ENCODE measurements around the gene SMIM21.
A peak's percentile ranks its signal among the peaks of the same experiment; 100 is the strongest.

The SMIM21 gene

GRCh38 chr18:75407468-75408437, 19.8 kb downstream of the SMIM21 start:
- H3K4me1 ChIP-seq, result peaks cover 0 to 18% (median 0%) of the 10 kb centered on the region in 10 experiments; a peak in 8 of 20 replicates
- H4K20me1 ChIP-seq, result peaks cover 0 to 6% (median 0%) of the 10 kb centered on the region in 11 experiments; a peak in 1 of 22 replicates
- no peak overlapping the region for H3K9ac ChIP-seq
- TF ChIP-seq Cebpa-rat (IDR thresholded peaks at IDR 0.05), result no peak
- H3K36me3 ChIP-seq, result no peaks in the 10 kb centered on the region
- H3K4me3 ChIP-seq, result no peak overlapping the region
- peak overlapping the region in 1 of 11 experiments; percentile 26; a peak in 1 of 22 replicates for H3K27ac ChIP-seq
- peak overlapping the region in 5 of 11 experiments; percentile 2 to 58 (median 28); a peak in 6 of 22 replicates for H3K4me2 ChIP-seq
- no peaks in the 10 kb centered on the region for H3K9me3 ChIP-seq (replicated peaks in 1 of 11)
- no peaks in the 10 kb centered on the region for H3K27me3 ChIP-seq

- H3K27ac ChIP-seq, result no peak overlapping the region
- H3K9ac ChIP-seq, result no peak overlapping the region
- H3K36me3 ChIP-seq, result no peaks in the 10 kb centered on the region
- H3K4me1 ChIP-seq, result peaks cover 0 to 18% (median 0%) of the 10 kb centered on the region in 10 experiments; a peak in 8 of 20 replicates
- peaks cover 0 to 6% (median 0%) of the 10 kb centered on the region in 11 experiments; a peak in 1 of 22 replicates for H4K20me1 ChIP-seq
- no peak overlapping the region for H3K4me2 ChIP-seq
- no peak for TF ChIP-seq Cebpa-rat (IDR thresholded peaks at IDR 0.05)
- H3K27me3 ChIP-seq, result no peaks in the 10 kb centered on the region
- H3K9me3 ChIP-seq (replicated peaks in 1 of 11), result no peaks in the 10 kb centered on the region
- no peak overlapping the region for H3K4me3 ChIP-seq
Observed at GRCh38 chr18:75406491-75407445, 20.7 kb downstream of the SMIM21 start.

GRCh38 chr18:75405351-75405750, 22.2 kb downstream of the SMIM21 start:
- H3K27me3 ChIP-seq, result no peaks in the 10 kb centered on the region
- H4K20me1 ChIP-seq, result peaks cover 0 to 6% (median 0%) of the 10 kb centered on the region in 11 experiments; a peak in 1 of 22 replicates
- H3K36me3 ChIP-seq, result no peaks in the 10 kb centered on the region
- H3K27ac ChIP-seq, result no peak overlapping the region
- no peak for TF ChIP-seq Cebpa-rat (IDR thresholded peaks at IDR 0.05)
- H3K9me3 ChIP-seq (replicated peaks in 1 of 11), result no peaks in the 10 kb centered on the region
- no peak overlapping the region for H3K9ac ChIP-seq
- H3K4me1 ChIP-seq, result peaks cover 0 to 18% (median 0%) of the 10 kb centered on the region in 10 experiments; a peak in 8 of 20 replicates
- H3K4me3 ChIP-seq, result no peak overlapping the region
- no peak overlapping the region for H3K4me2 ChIP-seq

GRCh38 chr18:75400366-75400765, 27.1 kb downstream of the SMIM21 start:
- Histone ChIP-seq H3K27ac (no peak overlapping the region), H4K20me1 (no peaks in the 10 kb centered on the region), H3K4me2 (no peak overlapping the region), H3K9ac (no peak overlapping the region), H3K4me1 (no peaks in the 10 kb centered on the region), H3K36me3 (no peaks in the 10 kb centered on the region), H3K27me3 (no peaks in the 10 kb centered on the region), H3K4me3 (no peak overlapping the region), H3K9me3 (replicated peaks in 1 of 11) (no peaks in the 10 kb centered on the region)
- no peak for TF ChIP-seq Cebpa-rat (IDR thresholded peaks at IDR 0.05)

GRCh38 chr18:75395137-75395536, 32.4 kb downstream of the SMIM21 start:
- H3K4me1 ChIP-seq, result no peaks in the 10 kb centered on the region
- H4K20me1 ChIP-seq, result no peaks in the 10 kb centered on the region
- no peaks in the 10 kb centered on the region for H3K27me3 ChIP-seq
- H3K9me3 ChIP-seq (replicated peaks in 1 of 11), result no peaks in the 10 kb centered on the region
- no peak overlapping the region for H3K4me2 ChIP-seq
- no peak overlapping the region for H3K27ac ChIP-seq
- no peaks in the 10 kb centered on the region for H3K36me3 ChIP-seq
- no peak for TF ChIP-seq Cebpa-rat (IDR thresholded peaks at IDR 0.05)
- no peak overlapping the region for H3K4me3 ChIP-seq
- no peak overlapping the region for H3K9ac ChIP-seq

GRCh38 chr18:75393721-75394120, 33.8 kb downstream of the SMIM21 start:
- Histone ChIP-seq H3K27ac (no peak overlapping the region), H3K36me3 (no peaks in the 10 kb centered on the region), H3K27me3 (no peaks in the 10 kb centered on the region), H4K20me1 (no peaks in the 10 kb centered on the region), H3K4me3 (no peak overlapping the region), H3K9ac (no peak overlapping the region), H3K9me3 (replicated peaks in 1 of 11) (no peaks in the 10 kb centered on the region), H3K4me1 (no peaks in the 10 kb centered on the region), H3K4me2 (no peak overlapping the region)
- TF ChIP-seq Cebpa-rat (IDR thresholded peaks at IDR 0.05), result no peak

- no peaks in the 10 kb centered on the region for H3K4me1 ChIP-seq
- no peaks in the 10 kb centered on the region for H4K20me1 ChIP-seq
Observed at GRCh38 chr18:75392226-75392578, 35.3 kb downstream of the SMIM21 start.

GRCh38 chr18:75391279-75392225, 36.0 kb downstream of the SMIM21 start:
- no peaks in the 10 kb centered on the region for H3K9me3 ChIP-seq (replicated peaks in 1 of 11)
- no peak for TF ChIP-seq Cebpa-rat (IDR thresholded peaks at IDR 0.05)
- H3K36me3 ChIP-seq, result no peaks in the 10 kb centered on the region
- no peak overlapping the region for H3K27ac ChIP-seq
- H3K4me1 ChIP-seq, result no peaks in the 10 kb centered on the region
- H3K9ac ChIP-seq, result no peak overlapping the region
- no peaks in the 10 kb centered on the region for H4K20me1 ChIP-seq
- H3K27me3 ChIP-seq, result no peaks in the 10 kb centered on the region
- no peak overlapping the region for H3K4me3 ChIP-seq
- H3K4me2 ChIP-seq, result no peak overlapping the region

More at GRCh38 chr18:75392226-75392578, 35.3 kb downstream of the SMIM21 start:
- Histone ChIP-seq H3K9me3 (replicated peaks in 1 of 11) (no peaks in the 10 kb centered on the region), H3K36me3 (no peaks in the 10 kb centered on the region), H3K4me2 (no peak overlapping the region), H3K27me3 (no peaks in the 10 kb centered on the region), H3K4me3 (no peak overlapping the region), H3K27ac (no peak overlapping the region), H3K9ac (no peak overlapping the region)
- no peak for TF ChIP-seq Cebpa-rat (IDR thresholded peaks at IDR 0.05)

All from BLaER1 treated with 17β-estradiol and CSF1 and Interleukin-3, amounts not matched to agents 10 nM and 100 nM (cell line).